ENCODE measurements around the gene YWHAG. TPM values are rescaled to one million over a fixed set of nuclear protein-coding genes. Genes with fewer than 3 reads are reported as not detected.
"Not testable (repeated sequence)": the region's sequence is repeated elsewhere in the genome, so short reads cannot be mapped to it uniquely, and the experiment has no call there.

YWHAG gene
- polyA plus RNA-seq, 1 donor = 126 TPM

GRCh38 chr7:76326646-76327233 lies 32.1 kb downstream of the YWHAG start:
- DNase-seq = no peak

DNA sequence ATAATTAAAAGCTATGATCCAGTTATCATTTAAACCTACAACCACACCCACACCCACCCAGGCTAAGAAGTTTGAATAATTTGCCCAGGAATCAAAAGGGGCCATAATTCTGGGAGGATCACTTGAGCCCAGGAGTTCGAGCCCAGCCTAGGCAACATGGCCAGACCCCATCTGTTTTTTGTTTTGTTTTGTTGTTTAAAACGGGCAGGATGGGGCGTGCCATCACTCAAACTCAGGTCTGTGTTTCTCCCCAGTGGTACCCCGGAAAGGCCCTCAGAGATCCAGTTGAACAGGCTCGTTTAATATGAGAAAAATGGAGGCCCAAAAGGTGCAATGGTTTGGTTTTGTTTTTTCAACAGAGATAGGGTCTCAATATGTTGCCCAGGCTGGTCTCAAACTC lies 33.0 kb downstream of the YWHAG start:
- no peak for DNase-seq

GRCh38 chr7:76325092-76325491 lies 33.7 kb downstream of the YWHAG start:
- DNase-seq = no peak

DNA sequence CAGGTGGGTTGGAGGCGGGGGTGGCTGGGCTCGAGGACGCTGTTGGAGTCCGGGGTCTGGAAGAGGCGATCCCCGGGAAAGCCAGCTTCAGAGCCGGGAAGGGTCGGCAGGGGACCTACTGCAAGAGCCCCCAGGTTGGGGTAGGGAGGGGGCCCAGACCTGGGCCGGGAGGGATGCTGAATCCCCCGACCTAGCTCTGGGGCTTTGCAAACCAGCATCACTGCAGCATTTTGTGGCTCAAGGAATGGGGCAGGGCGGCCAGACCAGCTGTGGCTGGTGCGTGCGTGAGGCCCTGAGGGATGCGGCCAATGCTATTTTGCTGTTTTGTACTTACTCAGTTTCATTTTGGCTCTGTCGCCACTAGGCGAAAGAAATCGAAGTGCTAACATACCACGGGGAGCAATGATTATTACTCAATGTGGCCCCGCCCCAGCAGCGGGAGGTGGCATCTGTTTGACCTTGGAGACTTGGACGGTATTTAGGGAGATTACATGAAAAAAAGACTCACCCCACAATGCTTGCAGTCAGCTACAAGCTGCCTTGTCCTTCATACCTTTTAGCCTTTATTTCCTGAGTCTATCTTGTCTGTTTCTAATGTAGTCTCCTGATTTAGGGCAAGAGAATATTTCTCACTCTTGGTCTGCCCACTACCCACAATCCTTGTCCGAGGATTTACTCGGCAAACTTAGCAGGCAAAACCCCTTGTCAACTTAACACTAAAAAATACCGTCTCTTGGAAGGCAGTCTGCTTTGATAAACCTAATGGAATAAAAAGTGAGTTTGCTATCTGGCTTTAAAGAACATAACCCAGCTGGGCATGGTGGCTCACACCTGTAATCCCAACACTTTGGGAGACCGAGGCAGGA lies 40.1 kb downstream of the YWHAG start:
- DNase-seq = peak; percentile 60

DNA sequence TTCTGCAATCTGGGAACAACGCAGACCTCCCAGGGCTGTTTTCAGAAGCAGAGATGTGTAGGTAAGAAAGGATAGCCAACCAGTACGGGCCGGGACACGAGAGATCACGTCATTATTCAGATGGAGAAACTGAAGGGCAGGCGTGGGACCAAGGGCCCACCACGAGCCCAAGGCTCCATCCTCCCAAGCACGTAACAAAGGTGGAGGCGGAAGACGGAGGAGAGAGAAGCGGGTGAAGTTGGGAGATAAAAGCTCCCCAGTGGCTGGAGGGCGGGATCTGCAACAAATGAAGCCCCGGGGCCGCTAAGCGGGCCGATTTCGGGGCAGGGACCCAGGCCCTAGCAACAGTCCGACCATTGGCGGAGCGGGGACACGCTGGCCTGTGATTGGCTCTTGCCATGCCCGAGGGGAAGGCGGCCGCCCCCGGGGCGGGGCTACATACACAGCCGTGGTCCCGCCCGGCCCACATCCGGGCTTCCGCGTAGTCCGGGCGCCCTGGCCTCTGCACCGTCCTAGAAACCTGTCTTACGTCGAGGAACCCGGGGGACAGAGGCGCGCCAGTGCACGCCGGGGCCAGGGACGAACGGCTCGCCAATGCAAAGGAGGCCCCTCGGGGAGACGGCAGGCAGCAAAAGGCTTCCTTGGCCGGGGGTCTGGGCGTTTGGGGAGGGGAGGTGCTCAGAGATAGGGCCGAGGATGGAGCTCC lies 40.9 kb downstream of the YWHAG start:
- peak; percentile 96 for DNase-seq

- DNase-seq = no peak
Observed at GRCh38 chr7:76316984-76317781, 41.6 kb downstream of the YWHAG start.

GRCh38 chr7:76315364-76315763 lies 43.4 kb downstream of the YWHAG start:
- no peak for DNase-seq

DNA sequence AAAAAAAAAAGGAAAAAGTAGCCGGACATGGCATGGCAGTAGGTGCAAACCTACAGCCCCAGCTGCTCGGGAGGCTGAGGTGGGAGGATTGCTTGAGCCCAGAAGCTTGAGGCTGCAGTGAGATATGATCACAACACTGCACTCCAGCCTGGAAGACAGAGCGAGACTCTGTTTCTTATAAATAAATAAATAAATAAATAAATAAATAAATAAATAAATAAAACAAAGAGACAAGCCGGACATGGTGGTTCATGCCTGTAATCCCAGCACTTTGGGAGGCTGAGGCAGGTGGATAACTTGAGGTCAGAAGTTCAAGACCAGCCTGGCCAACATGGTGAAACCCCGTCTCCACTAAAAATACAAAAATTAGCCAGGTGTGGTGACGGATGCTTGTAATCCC lies 44.1 kb downstream of the YWHAG start:
- DNase-seq = not testable (repeated sequence)

GRCh38 chr7:76314042-76314721 lies 44.6 kb downstream of the YWHAG start:
- peak; percentile 89 for DNase-seq

GRCh38 chr7:76311838-76312237 lies 47.0 kb downstream of the YWHAG start:
- DNase-seq = not testable (repeated sequence)

DNA sequence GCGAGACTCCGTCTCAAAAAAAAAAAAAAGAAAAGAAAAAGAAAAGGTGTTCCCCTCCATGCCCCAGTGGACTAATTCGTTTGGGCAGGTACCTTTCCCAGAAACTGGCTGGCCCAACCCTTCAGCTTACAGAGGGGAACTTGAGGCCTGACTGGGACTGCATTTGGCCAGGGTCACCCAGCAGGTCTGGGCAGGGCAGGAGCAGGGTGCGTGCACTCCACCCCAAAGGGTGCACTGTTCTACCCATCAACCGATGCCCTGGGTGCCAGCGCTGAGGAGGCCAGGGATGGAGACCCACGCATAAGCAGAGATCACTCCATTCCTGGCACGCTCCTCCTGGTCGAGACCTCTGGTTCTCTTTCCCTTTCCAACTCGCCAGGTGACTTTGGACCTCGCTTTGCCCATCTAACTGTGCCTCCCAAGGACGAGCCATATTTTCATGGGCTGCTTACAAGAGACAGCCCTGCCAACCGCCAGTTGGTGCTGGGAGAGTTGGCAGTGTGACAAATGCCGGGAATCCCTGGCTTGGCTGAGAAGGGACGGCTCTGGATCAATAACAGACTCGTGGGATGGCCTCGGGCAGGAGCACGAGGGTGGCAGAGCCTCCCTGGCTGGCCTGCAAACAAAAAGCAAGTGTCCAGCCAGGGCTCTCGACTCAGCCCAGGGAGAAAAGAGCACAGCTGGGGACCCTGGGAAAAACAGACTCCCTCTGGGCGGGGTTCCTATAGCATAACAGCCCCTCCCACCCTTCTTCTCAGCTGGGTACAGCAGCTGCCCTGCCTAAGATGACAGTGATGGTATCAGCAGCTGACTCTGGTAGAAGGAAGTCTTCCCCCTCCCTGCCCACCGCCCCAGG lies 48.5 kb downstream of the YWHAG start:
- no peak for DNase-seq

DNA sequence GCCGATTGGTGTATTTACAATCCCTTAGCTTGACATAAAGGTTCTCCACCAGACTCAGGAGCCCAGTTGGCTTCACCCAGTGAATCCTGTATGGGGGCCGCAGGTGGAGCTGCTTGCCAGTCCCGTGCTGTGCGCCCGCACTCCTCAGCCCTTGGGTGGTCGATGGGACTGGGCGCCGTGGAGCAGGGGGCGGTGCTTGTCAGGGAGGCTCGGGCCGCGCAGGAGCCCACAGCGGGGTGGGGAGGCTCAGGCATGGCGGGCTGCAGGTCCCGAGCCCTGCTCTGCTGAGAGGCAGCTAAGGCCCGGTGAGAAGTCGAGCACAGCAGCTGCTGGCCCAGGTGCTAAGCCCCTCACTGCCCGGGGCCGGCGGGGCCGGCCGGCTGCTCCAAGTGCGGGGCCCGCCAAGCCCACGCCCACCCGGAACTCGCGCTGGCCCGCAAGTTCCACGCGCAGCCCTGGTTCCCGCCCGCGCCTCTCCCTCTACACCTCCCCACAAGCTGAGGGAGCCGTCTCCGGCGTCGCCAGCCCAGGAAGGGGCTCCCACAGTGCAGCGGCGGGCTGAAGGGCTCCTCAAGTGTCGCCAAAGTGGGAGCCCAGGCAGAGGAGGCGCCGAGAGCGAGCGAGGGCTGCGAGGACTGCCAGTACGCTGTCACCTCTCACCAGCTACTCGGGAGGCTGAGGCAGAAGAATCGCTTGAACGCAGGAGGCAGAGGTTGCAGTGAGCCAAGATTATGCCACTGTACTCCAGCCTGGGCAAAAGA lies 49.3 kb downstream of the YWHAG start:
- DNase-seq = not testable (repeated sequence)

DNA sequence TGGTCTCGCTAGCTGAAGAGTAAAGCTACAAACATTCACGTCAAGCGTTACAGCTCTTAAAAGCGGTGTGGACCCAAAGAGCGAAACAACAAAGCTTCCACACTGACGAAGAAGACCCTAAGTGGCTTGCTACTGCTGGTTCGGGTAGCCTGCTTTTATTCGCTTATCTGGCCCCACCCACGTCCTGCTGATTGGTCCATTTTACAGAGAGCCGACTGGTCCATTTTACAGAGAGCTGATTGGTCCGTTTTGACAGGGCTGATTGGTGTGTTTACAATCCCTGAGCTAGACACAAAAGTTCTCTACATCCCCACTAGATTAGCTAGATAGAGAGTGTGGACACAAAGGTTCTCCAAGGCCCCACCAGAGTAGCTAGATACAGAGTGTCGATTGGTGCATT lies 49.9 kb downstream of the YWHAG start:
- not testable (repeated sequence) for DNase-seq

GRCh38 chr7:76304888-76305375 lies 53.9 kb downstream of the YWHAG start:
- no peak for DNase-seq

DNA sequence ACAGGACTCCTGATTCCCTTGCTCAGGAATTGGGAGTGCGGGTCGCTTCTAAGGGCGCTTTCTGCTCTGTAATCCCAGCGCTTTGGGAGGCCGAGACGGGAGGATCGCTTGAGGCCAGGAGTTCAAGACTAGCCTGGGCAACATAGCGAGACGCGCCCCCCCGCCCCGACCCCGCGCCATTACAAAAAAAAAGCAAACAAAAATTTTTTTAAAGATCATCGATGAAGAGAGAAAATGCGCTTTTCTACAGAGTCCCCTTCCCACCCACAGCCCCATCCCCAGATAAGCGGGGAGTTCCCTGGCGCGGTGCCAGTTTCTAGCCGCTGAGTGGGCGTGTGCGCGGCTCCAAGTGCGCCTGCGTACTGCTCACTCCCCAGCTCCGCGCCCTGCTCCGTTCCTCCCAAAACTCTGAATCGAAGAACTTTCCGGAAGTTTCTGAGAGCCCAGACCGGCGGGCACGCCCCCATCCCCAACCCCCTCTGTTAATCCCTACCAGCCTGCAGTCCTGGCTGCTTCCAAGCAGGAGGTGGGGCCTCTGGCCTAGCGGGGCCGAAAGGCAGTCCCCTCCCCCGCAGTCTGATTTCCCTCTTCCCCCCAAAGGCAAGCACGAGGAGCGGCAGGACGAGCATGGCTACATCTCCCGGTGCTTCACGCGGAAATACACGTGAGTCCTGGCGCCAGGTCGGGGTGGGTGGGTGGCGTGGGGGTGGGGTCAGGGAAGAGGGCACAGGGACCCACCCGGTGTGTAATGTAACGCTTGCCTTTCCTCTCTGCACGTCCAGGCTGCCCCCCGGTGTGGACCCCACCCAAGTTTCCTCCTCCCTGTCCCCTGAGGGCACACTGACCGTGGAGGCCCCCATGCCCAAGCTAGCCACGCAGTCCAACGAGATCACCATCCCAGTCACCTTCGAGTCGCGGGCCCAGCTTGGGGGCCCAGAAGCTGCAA lies 55.3 kb downstream of the YWHAG start:
- DNase-seq = peak; percentile 90

DNA sequence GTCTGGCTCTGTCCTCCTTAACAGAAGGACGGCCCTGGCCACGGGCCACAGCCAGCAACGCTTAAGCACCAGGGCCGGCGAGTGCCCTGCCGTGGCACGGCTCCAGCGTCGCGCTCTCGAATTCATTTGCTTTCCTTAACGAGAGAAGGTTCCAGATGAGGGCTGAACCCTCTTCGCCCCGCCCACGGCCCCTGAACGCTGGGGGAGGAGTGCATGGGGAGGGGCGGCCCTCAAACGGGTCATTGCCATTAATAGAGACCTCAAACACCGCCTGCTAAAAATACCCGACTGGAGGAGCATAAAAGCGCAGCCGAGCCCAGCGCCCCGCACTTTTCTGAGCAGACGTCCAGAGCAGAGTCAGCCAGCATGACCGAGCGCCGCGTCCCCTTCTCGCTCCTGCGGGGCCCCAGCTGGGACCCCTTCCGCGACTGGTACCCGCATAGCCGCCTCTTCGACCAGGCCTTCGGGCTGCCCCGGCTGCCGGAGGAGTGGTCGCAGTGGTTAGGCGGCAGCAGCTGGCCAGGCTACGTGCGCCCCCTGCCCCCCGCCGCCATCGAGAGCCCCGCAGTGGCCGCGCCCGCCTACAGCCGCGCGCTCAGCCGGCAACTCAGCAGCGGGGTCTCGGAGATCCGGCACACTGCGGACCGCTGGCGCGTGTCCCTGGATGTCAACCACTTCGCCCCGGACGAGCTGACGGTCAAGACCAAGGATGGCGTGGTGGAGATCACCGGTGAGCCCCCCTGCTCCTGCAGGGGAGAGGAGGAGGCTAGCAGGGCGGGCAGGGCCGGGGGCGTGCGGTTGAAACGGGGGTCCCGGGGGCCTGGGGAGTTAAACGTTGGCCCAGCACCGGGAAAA lies 56.2 kb downstream of the YWHAG start, which contains the start of gene HSPB1:
HSPB1 (plus strand) TSS at position 327 of the 855 bp plus-strand sequence; CDS start at position 367, 40 bp downstream.
- peak; percentile 85 for DNase-seq

DNA sequence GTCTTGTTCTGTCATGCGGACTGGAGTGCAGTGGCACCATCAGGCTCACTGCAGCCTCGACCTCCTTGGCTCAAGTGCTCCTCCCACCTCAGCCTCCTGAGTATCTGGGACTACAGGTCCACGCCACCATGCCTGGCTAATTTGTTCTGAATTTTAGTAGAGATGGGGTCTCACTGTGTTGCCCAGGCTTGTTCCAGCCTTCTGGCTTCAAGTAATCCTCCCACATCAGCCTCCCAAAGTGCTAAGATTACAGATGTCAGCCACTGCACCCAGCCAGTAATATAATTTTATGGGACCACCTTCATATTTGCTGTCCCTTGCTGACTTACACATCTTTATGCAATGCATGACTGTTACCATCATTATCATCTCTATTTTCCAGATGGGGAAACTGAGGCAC lies 57.8 kb downstream of the YWHAG start:
- DNase-seq = no peak
